OCI-LY3 (cell line): ENCODE measurements around the gene ANXA5.

Experiments used
- EZH2phosphoT487 ChIP-seq: fragments of 200-600 bp; shearing (Covaris generic); IDR thresholded peaks from 2 replicates; pipeline ENCODE4 v1.6.1; 2018; ENCODE audit warnings: antibody characterized with exemption, mixed run types, low read depth
- TF ChIP-seq, protein P1 (sequence below): fragments of 200-600, 300-600 bp; sonication (generic); IDR thresholded peaks from 2 replicates; pipeline ENCODE4 v1.5.1; 2014; ENCODE audit warnings: antibody characterized with exemption, low read length, low read depth

DNA sequence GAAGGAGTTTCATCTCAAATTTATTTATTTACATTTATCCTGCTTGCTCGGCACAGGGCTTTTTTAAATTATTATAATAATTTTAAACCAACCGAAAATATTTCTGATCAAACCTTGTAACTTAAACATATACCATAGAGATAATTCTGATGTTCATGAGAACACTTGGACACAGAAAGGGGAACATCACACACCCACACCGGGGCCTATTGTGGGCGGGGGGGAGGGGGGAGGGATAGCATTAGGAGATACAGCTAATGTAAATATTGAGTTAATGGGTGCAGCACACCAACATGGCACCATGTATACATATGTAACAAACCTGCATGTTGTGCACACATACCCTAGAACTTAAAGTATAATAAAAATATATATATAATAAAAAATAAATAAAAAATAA, 2.9 kb downstream of the ANXA5 start:
- TF ChIP-seq, protein P1, sequence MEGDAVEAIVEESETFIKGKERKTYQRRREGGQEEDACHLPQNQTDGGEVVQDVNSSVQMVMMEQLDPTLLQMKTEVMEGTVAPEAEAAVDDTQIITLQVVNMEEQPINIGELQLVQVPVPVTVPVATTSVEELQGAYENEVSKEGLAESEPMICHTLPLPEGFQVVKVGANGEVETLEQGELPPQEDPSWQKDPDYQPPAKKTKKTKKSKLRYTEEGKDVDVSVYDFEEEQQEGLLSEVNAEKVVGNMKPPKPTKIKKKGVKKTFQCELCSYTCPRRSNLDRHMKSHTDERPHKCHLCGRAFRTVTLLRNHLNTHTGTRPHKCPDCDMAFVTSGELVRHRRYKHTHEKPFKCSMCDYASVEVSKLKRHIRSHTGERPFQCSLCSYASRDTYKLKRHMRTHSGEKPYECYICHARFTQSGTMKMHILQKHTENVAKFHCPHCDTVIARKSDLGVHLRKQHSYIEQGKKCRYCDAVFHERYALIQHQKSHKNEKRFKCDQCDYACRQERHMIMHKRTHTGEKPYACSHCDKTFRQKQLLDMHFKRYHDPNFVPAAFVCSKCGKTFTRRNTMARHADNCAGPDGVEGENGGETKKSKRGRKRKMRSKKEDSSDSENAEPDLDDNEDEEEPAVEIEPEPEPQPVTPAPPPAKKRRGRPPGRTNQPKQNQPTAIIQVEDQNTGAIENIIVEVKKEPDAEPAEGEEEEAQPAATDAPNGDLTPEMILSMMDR = no peak
- no peak for TF ChIP-seq EZH2phosphoT487
